Uterus (tissue), 4 donors: ENCODE data around the gene DMXL2. TPM values are rescaled to one million over a fixed set of nuclear protein-coding genes. Genes with fewer than 3 reads are reported as not detected.
A peak's percentile ranks its signal among the peaks of the same experiment; 100 is the strongest.
"Not testable (repeated sequence)": the region's sequence is repeated elsewhere in the genome, so short reads cannot be mapped to it uniquely, and the experiment has no call there.

Experiments
- DNase-seq, 2 donors: peaks; one replicate each; pipeline ENCODE4 v3.0.0-alpha.2; 2019 to 2020
- H3K27ac ChIP-seq, 2 donors: fragments of 200-600 bp; sonication (generic); 1 replicate in 1 of 2; 2 replicates in 1 of 2; pipeline ENCODE4 v1.5.1; 2016 to 2018
- H3K27me3 ChIP-seq, 2 donors: fragments of 200-600 bp; sonication (generic); one replicate each; pipeline ENCODE4 v1.5.1; 2018 to 2019; ENCODE audit warnings: control low read depth in 1 of 2
- H3K36me3 ChIP-seq, 2 donors: fragments of 200-600 bp; sonication (generic); one replicate each; pipeline ENCODE4 v1.5.1; 2019; ENCODE audit warnings: control low read depth in 1 of 2
- H3K4me1 ChIP-seq, 2 donors: fragments of 200-600 bp; sonication (generic); one replicate each; pipeline ENCODE4 v1.5.1; 2018 to 2019; ENCODE audit warnings: control low read depth in 1 of 2
- H3K4me3 ChIP-seq, 2 donors: fragments of 200-600 bp; sonication (generic); 1 replicate in 1 of 2; 2 replicates in 1 of 2; pipeline ENCODE4 v1.5.1; 2018 to 2019; ENCODE audit warnings: mild to moderate bottlenecking in 1 of 2
- H3K9me3 ChIP-seq, 2 donors: fragments of 200-600 bp; sonication (generic); one replicate each; pipeline ENCODE4 v1.5.1; 2019; ENCODE audit warnings: control low read depth in 1 of 2
- CTCF ChIP-seq, 4 experiments: fragments of 200-600 bp in 2 of 4; fragments of 450-650 bp in 2 of 4; sonication (generic) in 2 of 4; IDR thresholded peaks; one replicate each; pipeline ENCODE4 v1.5.1; 2016 to 2019; ENCODE audit warnings: antibody characterized with exemption in 4 of 4, mild to moderate bottlenecking in 2 of 4, moderate library complexity in 1 of 4
- POLR2A ChIP-seq, 2 donors: fragments of 450-650 bp; IDR thresholded peaks; one replicate each; pipeline ENCODE4 v1.6.1; 2016; ENCODE audit warnings: antibody characterized with exemption in 2 of 2, mild to moderate bottlenecking in 1 of 2, moderate library complexity in 1 of 2
- intact Hi-C: fragments of 100-400 bp; cut with DNase I; formaldehyde crosslinking; loops from one replicate; pipeline ENCODE4 v1.15.1; 2023; ENCODE audit warnings: low total_unique reads
- total RNA-seq, 4 donors: library from RNA; depleted of rRNA in 3 of 4; stranded (reverse); fragments of >200 nt in 3 of 4; gene quantifications; one replicate each; pipeline versions ENCODE4 v1.1.0 to v1.2.4, GENCODE V29; 2014 to 2023
- donor health status: DM: yes; HTN: yes; CAD: no.

Gene DMXL2
- total RNA-seq, 4 donors from 2014 or later: 6.9 to 100 (median 26.6) TPM

- Histone ChIP-seq H3K4me3 (no peak overlapping the region), H3K9me3 (no peaks in the 10 kb centered on the region), H3K36me3 (no peaks in the 10 kb centered on the region), H3K27me3 (no peaks in the 10 kb centered on the region), H3K4me1 (peaks cover 0 to 9% of the 10 kb centered on the region in 2 donors), H3K27ac (peak overlapping the region; percentile 10 to 31)
- intact Hi-C loops: no loop called here
- TF ChIP-seq CTCF (IDR thresholded peaks at IDR 0.05) (no peak), POLR2A (IDR thresholded peaks at IDR 0.05) (no peak)
- DNase-seq: no peak
Observed at GRCh38 chr15:51576286-51576850, 46.2 kb downstream of the DMXL2 start.

- Histone ChIP-seq H3K27me3 (no peaks in the 10 kb centered on the region), H3K27ac (peak overlapping the region in 1 of 2 donors; percentile 31), H3K4me1 (peaks cover 0 to 9% of the 10 kb centered on the region in 2 donors), H3K36me3 (no peaks in the 10 kb centered on the region), H3K4me3 (no peak overlapping the region), H3K9me3 (no peaks in the 10 kb centered on the region)
- no peak for TF ChIP-seq POLR2A (IDR thresholded peaks at IDR 0.05)
- no peak for TF ChIP-seq CTCF (IDR thresholded peaks at IDR 0.05)
- DNase-seq: no peak
- intact Hi-C loops: no loop called here
Observed at GRCh38 chr15:51575775-51576174, 46.8 kb downstream of the DMXL2 start.

- H3K4me1 ChIP-seq, H3K9me3 ChIP-seq, H3K4me3 ChIP-seq, DNase-seq, H3K36me3 ChIP-seq, H3K27ac ChIP-seq, H3K27me3 ChIP-seq, intact Hi-C loops: not testable (repeated sequence)
Observed at GRCh38 chr15:51573352-51573751, 49.2 kb downstream of the DMXL2 start.

- DNase-seq, H3K9me3 ChIP-seq, H3K4me1 ChIP-seq, H3K4me3 ChIP-seq, H3K27me3 ChIP-seq, H3K36me3 ChIP-seq, intact Hi-C loops, H3K27ac ChIP-seq: not testable (repeated sequence)
Observed at GRCh38 chr15:51568939-51569784, 53.4 kb downstream of the DMXL2 start.

- Histone ChIP-seq H3K9me3 (no peaks in the 10 kb centered on the region), H3K27me3 (no peaks in the 10 kb centered on the region), H3K4me1 (no peaks in the 10 kb centered on the region), H3K4me3 (no peak overlapping the region), H3K27ac (no peak overlapping the region), H3K36me3 (no peaks in the 10 kb centered on the region)
- TF ChIP-seq POLR2A (IDR thresholded peaks at IDR 0.05) (no peak), CTCF (IDR thresholded peaks at IDR 0.05) (no peak)
- DNase-seq: no peak
- intact Hi-C loops: no loop called here
Observed at GRCh38 chr15:51561271-51561670, 61.3 kb downstream of the DMXL2 start.

- Histone ChIP-seq H3K36me3 (no peaks in the 10 kb centered on the region), H3K4me3 (no peak overlapping the region), H3K9me3 (no peaks in the 10 kb centered on the region), H3K27me3 (no peaks in the 10 kb centered on the region), H3K27ac (no peak overlapping the region), H3K4me1 (no peaks in the 10 kb centered on the region)
- TF ChIP-seq CTCF (IDR thresholded peaks at IDR 0.05) (no peak), POLR2A (IDR thresholded peaks at IDR 0.05) (no peak)
- intact Hi-C loops: no loop called here
- DNase-seq: no peak
Observed at GRCh38 chr15:51558876-51559275, 63.7 kb downstream of the DMXL2 start.
